Right lobe of liver (tissue), 4 donors: ENCODE data around the gene ABCG2.

Experiments used
- CTCF ChIP-seq, 4 donors: fragments of 200-600 bp in 3 of 4; fragments of 450-650 bp in 1 of 4; IDR thresholded peaks; one replicate each; pipeline versions ENCODE4 v1.5.1 to v1.8.0; 2016 to 2022; ENCODE audit warnings: antibody characterized with exemption in 4 of 4, mild to moderate bottlenecking in 2 of 4
- POLR2A ChIP-seq: fragments of 450-650 bp; IDR thresholded peaks from one replicate; pipeline ENCODE4 v1.6.1; 2017; ENCODE audit warnings: antibody characterized with exemption, mild to moderate bottlenecking
- donor health status: DM: no; HTN: no; CAD: no.
- donor health status: DM: no; HTN: no; CAD: no.
- donor health status: DM: no; HTN: yes; CAD: no.

- TF ChIP-seq POLR2A: no peak
- TF ChIP-seq CTCF (IDR thresholded peaks at IDR 0.05): no peak
Observed at GRCh38 chr4:88062311-88062710, 96.1 kb downstream of the ABCG2 start.
